NB4 (cell line): ENCODE results near the gene CIDEB.

Source experiments
- DNase-seq: peaks from one replicate; pipeline ENCODE4 v3.0.0; 2010; ENCODE audit warnings: low read depth
- H3K4me3 ChIP-seq: one replicate; pipeline ENCODE4 v1.5.1; 2011; ENCODE audit warnings: mild to moderate bottlenecking, low read depth, low read length, moderate library complexity
- MYC ChIP-seq: IDR thresholded peaks from 2 replicates; pipeline ENCODE4 v1.6.1; 2011; ENCODE audit warnings: low read depth, low read length
- POLR2A ChIP-seq: IDR thresholded peaks from 2 replicates; pipeline ENCODE4 v1.6.1; 2011; ENCODE audit warnings: mild to moderate bottlenecking; ENCODE audit not compliant: insufficient read length; ENCODE audit errors: extremely low read depth
- TF ChIP-seq, protein P1 (sequence below): IDR thresholded peaks from one replicate; pipeline ENCODE4 v1.5.1; 2012; ENCODE audit warnings: low read depth, low read length
- TF ChIP-seq, protein P2 (sequence below): IDR thresholded peaks from 2 replicates; pipeline ENCODE4 v1.6.1; 2011; ENCODE audit warnings: low read depth, low read length

CIDEB gene

DNA sequence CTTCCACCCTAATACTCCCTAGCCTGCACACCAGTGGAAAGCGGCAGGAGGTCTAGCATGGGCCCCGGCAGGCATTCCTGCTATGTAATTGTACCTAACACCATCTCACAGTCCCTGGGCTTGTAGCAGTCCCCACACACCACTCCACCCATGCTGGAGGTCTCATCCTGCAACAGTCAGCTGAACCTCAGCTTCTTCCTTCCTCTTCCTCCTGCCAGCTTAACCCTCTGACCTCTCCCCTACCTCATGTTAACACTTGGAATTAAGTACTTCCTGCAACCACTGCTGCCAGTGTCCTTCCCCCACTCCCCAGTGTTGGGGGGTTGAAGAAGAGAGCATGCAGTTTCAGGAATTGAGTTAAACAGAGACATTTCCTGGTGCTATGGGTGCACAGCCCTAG is 19.5 kb upstream of the CIDEB start:
- H3K4me3 ChIP-seq, result no peak overlapping the region
- TF ChIP-seq MYC, result no peak
- TF ChIP-seq, protein P1, sequence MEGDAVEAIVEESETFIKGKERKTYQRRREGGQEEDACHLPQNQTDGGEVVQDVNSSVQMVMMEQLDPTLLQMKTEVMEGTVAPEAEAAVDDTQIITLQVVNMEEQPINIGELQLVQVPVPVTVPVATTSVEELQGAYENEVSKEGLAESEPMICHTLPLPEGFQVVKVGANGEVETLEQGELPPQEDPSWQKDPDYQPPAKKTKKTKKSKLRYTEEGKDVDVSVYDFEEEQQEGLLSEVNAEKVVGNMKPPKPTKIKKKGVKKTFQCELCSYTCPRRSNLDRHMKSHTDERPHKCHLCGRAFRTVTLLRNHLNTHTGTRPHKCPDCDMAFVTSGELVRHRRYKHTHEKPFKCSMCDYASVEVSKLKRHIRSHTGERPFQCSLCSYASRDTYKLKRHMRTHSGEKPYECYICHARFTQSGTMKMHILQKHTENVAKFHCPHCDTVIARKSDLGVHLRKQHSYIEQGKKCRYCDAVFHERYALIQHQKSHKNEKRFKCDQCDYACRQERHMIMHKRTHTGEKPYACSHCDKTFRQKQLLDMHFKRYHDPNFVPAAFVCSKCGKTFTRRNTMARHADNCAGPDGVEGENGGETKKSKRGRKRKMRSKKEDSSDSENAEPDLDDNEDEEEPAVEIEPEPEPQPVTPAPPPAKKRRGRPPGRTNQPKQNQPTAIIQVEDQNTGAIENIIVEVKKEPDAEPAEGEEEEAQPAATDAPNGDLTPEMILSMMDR, result no peak
- no peak for TF ChIP-seq POLR2A
- TF ChIP-seq, protein P2, sequence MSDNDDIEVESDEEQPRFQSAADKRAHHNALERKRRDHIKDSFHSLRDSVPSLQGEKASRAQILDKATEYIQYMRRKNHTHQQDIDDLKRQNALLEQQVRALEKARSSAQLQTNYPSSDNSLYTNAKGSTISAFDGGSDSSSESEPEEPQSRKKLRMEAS, result no peak
- DNase-seq, result peak; percentile 54

DNA sequence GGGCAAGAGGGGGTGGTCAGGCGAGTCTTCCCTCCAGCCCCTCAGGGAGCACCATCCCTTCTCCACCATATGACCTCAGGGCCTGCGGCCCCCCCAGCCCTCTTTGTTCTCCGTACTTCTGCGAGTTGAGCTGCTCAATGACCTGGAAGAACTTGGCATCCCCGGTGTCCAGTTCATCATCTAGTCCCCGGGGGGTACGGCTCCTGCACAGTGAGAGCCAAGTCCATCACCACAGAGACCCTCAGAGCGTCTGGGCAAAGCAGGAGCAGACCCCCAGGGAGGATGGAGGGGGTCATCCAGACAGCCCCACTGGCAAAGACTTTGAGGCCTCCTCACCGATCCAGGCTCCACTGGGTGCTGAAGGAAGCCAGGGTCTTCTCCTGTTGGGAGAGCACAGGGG is 18.2 kb upstream of the CIDEB start:
- TF ChIP-seq, protein P2, result no peak
- TF ChIP-seq POLR2A, result no peak
- TF ChIP-seq MYC, result no peak
- TF ChIP-seq, protein P1, result no peak
- no peak overlapping the region for H3K4me3 ChIP-seq
- DNase-seq, result no peak

DNA sequence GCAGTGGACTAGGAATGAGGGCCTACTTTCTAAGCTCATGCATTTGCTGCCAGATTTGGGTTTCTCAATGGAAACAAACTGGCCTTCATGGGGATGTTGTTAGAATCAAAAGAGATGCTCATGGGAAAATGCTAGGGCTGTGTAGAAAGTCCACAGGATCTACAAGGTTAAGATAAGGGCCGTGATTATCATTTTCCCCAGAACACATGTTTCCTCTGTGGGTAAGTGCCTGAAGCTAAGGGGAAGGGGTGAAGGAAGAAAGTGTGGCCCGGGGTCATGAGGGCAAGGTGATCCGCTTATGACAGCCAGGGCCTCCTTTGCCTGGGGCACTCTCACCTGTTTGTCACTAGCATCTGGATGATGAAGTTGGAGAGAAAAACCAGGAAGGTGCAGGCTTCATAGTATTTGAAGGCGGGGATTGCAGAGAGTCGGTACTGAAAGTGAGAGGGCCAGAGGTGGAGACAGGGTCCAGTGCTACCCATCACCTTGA is 17.3 kb upstream of the CIDEB start:
- H3K4me3 ChIP-seq, result no peak overlapping the region
- no peak for DNase-seq
- TF ChIP-seq MYC, result no peak
- TF ChIP-seq, protein P2, result no peak
- no peak for TF ChIP-seq POLR2A
- TF ChIP-seq, protein P1, result no peak

DNA sequence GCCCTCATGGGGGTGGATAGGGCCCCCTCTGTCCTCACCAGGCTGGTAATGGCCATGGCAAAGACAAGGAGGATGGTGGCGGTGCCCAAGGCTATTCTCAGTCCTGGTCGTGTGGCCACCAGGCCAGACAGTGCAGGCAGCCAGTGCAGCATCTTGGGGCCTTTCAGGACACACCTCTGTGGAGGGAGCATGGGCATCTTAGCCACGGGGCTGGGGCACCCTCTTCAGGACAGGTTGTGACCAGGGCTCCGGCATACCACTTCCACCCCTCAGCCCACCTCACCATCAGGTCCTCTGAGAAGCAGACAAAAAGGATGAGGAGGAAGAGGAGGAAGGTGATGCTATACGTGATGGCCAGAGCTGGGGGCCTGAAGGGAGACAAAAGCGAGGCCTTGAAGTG is 16.2 kb upstream of the CIDEB start:
- TF ChIP-seq POLR2A, result no peak
- TF ChIP-seq, protein P1, result no peak
- TF ChIP-seq, protein P2, result no peak
- TF ChIP-seq MYC, result no peak
- no peak for DNase-seq
- H3K4me3 ChIP-seq, result no peak overlapping the region

DNA sequence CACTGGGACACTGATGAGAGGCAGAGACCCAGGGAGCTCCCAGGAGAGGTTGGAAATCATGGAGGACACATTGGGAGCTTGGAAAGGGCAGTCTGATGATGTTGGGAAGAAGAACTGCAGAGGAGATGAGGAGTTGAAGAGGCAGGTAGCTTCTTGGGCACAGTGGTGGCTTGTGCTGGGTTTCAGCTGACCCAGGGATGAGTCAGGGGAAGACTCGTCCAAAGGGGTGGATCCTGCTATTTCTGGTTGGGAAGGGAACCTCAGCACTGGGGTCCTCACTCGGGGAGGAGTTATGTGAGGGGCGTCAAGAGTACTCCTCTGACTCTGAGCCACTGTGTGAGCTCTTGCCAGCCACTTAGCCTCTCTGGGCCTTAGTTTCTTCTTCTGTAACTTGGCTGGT is 15.6 kb upstream of the CIDEB start:
- TF ChIP-seq MYC, result no peak
- TF ChIP-seq, protein P2, result no peak
- TF ChIP-seq POLR2A, result no peak
- TF ChIP-seq, protein P1, result no peak
- no peak for DNase-seq
- H3K4me3 ChIP-seq, result no peak overlapping the region
